Activated T-cell treated with anti-CD3 and anti-CD28 coated beads for 48 hours (primary cell): ENCODE results near the gene CCSER1.
"Not testable (repeated sequence)": the region's sequence is repeated elsewhere in the genome, so short reads cannot be mapped to it uniquely, and the experiment has no call there.

Experiments used
- DNase-seq: peaks from one replicate; pipeline ENCODE4 v3.0.0-alpha.2; 2020; ENCODE audit warnings: low read depth

Gene CCSER1

GRCh38 chr4:91284480-91284879, 1157.3 kb downstream of the CCSER1 start:
- DNase-seq, result no peak

DNA sequence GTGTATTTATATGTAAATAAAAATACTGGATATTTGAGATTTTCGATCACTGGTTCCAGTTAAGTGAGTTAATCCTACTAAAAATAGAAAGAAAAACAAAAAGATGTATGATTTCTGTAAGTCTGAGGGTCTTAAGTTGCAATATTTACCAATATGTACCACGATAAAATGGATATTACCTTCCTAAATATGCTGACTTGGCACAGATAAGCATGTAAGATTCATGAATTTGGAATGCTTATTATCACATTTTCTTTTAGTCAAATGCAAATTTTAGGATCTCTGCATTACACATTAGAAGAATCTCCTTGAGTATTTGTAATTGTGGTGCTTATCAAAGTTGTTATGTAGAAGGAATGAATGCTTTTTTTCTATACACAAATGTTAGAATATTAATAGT, 1158.3 kb downstream of the CCSER1 start:
- no peak for DNase-seq

DNA sequence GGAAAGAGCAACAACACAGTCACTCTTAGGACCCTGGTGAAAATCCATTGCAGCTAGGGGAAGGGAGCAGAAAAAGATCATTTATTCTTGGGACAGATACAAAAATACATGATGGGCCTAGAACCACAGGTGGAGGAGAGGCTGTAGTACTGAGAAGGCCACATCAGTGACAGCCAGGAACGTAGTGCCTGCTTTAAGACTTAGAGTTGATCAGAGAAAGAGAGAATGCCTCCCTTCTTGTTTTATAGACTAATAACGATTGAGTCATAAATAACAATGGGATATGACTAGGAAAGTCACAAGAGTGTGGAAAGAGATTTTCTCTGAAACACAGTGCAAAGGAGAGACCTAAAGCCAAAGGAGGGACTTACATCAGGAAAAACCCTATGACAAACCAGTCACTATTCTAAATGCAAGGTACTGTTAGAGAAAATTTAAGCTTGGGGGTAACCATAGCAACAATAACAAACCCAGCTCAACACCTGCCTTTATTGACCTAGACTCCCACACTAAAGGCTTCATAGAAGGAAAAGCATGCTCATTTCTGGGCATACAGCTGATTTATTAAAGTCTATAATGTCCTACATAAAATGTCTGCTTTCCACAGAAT, 1161.6 kb downstream of the CCSER1 start:
- DNase-seq, result no peak

DNA sequence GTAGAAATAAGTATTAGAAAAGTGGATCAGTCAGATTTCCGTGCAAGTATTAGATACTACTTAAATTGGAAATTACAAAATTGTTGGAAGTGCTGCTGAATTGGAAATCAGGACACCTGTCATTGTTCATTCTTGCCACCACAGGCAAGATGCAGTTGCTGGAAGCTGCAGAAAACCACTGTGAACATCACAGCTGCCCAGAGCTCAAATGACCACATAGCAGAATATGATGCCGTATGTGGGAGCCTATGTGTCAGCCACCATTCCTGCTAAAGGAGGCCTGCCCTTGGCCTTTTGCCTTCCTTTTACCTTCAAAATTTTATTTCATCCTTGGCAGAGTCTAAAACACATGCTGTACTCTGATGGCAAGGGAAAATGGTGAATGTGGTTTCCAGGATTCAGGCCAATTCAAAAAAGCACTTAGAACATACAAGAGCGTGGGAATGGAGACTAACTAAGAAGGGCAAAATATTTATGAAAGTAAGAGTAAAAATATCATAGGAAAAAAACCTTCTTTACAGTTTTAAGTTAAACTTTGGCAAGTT, 1171.0 kb downstream of the CCSER1 start:
- DNase-seq, result no peak

GRCh38 chr4:91298824-91299223, 1171.6 kb downstream of the CCSER1 start:
- no peak for DNase-seq

DNA sequence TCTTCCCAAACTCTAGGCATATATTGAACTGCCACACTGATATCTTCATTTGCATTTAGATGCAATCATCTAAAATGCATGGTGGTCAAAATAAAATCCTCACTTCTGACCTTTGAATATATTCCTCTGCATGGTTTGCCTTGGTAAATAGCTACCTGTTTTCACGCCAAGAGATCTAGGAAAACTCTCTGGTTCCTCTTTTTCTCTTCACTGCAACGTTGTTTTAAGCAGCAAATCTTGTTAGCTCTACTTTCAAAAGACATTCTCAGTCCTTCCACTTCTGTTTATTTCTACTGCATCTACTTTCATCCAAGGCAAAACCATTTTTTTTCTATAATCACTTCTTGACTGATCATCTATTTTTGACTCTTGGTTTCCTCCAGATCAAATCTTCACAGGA, 1174.9 kb downstream of the CCSER1 start:
- DNase-seq, result no peak

DNA sequence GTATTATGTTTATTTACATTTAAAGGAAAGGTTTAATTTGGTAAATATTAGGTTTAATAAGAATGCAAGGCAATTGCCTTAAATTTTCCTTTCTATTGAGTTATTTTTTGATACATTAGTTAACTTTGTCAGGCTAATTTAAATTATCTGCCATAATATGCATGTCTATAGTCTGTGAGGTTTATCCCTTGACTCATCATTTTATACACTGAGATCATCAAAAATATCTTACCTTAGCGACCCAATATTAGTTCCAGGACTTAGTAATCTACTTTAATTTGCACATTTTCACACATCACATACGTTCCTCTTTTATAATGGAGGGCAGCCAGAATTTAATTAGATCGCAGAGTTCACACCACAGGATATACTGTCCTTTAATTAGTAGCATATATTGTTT, 1177.1 kb downstream of the CCSER1 start:
- no peak for DNase-seq

DNA sequence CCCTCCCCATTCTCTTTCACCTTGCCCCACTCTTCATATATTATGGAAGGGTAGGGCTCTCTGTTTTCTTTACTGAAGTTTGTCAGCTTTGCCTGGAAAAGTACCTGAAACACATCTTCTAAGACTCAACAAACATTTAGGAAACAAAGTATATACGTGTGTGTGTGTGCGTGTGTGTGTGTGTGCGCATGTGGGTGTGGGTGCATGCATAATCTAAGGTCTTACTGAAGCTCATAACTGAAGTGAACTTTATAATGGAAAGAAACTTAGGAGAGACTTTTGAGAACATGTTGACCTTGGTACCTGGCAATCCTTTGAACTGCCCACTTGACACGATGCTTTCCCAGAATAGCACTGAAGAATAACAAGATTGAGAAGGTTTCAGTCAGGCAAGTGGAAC, 1190.2 kb downstream of the CCSER1 start:
- DNase-seq, result no peak

- no peak for DNase-seq
Observed at GRCh38 chr4:91319556-91320268, 1192.5 kb downstream of the CCSER1 start.

GRCh38 chr4:91322961-91323360, 1195.8 kb downstream of the CCSER1 start:
- no peak for DNase-seq

- no peak for DNase-seq
Observed at GRCh38 chr4:91325495-91325894, 1198.3 kb downstream of the CCSER1 start.

DNA sequence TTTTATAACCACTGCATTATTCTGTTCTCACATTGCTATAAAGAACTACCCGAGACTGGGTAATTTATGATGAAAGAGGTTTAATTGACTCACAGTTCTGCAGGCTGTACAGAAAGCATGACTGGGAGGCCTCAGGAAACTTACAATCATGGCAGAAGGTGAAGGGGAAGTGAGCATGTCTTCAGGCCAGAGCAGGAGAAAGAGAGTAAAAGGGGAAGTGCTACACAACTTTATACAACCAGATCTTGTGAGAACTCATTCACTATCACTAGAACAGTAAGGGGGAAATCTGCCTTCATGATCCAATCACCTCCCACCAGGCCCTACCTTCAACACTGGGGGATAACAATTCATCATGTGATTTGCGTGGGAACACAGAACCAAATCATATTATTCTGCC, 1199.0 kb downstream of the CCSER1 start:
- not testable (repeated sequence) for DNase-seq

GRCh38 chr4:91330555-91331137, 1203.5 kb downstream of the CCSER1 start:
- no peak for DNase-seq

GRCh38 chr4:91340822-91341221, 1213.6 kb downstream of the CCSER1 start:
- no peak for DNase-seq

- DNase-seq, result no peak
Observed at GRCh38 chr4:91345632-91346031, 1218.4 kb downstream of the CCSER1 start.

DNA sequence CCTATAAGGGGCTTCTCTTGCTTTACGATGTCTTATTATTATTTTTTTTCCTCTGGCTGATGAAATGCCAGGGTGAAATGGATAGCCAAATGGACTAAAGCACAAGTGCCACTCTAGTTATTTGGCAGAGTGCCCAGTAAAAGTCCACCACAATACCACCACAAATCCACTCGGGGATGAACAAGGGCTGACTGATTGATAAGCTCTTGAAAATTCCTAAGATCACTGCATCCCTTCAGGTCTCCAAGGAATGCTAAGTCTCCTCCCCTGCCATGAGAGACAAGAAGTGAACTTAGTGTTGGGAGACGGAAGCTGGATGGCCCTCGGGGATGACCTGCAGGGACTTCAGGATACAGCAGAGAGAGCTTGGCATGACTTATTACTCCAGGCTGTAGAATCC, 1229.3 kb downstream of the CCSER1 start:
- DNase-seq, result not testable (repeated sequence)

DNA sequence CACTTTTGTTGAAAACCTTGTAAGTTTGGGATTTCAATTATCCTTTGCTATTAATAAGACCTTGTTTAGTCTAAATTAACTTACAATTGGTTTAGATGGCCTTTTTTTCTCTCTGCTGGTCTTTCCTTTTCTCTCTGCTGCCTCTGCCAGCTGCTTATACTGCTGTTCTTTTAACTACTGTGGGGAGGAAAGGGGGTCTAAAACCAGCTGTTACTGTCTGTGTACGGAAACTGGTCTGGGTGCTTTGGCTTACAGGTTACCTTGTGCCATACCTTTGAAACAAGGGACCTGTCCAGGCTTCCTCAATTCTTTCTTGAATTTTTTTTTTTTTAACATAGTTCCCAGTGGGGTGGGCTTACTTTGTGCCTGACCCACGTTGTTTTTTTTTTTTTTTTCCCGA, 1230.8 kb downstream of the CCSER1 start:
- not testable (repeated sequence) for DNase-seq

DNA sequence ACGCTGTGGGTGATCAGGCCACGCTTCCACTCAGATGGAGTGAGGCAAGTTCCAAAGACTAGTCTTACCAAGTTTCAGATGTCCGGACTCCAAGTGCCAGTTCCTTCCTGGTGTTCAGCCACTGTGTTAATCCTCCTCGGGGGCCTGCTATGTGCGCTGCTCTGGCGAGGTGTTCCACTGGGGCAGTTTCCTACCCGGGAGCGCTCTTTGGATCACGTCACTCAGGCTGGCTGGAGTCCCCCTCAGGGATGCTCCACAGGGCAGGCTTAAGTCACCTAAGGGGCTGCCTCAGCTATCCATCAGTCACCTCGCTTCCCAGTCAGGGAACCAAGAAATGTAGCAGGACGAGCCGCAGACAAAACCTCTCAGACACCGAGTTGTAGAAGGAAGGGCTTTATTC, 1231.4 kb downstream of the CCSER1 start:
- not testable (repeated sequence) for DNase-seq

DNA sequence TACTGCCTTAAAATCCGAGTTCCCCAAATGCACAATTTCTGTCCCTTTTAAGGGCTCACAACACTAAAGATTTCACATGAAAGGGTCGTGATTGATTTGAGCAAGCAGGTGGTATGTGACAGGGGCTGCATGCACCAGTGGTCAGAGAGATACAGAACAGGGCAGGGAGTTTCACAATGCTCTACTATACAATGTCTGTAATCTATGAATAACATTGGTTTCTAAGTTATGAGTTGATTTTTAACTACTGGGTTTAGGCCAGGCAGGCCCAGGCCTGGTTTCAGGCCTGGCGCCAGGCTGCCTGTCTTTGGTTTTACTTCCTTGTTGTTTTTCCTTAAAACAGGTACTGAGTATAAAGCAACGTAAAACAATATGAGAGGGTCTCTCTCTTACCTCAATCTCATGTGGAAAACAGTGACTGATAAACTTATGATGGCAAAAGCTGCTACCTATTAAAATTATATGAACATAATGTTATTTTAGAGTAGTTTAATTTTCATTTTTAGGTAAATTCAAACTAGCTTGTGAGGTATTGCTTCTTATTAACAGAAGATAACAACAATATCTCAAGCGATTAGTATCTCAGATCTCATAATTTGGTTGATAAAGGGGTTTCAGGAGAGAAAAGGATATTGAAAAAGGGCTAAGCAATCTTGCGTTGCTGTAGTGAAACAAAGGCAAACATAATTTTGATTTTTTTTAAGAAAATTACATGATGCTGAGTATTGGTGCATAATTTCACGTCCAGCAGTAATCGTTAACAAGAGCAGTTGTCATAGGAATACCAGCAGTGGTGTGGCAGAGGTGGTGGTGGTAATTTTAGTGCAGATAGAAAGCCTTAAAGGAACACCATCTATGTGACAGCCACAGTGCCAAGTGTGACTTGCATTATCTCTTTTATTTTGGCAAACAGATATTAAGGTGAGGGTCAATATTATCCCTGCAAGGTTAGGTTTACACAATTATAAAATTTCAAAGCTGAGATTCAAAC, 1232.1 kb downstream of the CCSER1 start:
- no peak for DNase-seq

- DNase-seq, result no peak
Observed at GRCh38 chr4:91362125-91362524, 1234.9 kb downstream of the CCSER1 start.

GRCh38 chr4:91366554-91366953, 1239.4 kb downstream of the CCSER1 start:
- DNase-seq, result no peak

DNA sequence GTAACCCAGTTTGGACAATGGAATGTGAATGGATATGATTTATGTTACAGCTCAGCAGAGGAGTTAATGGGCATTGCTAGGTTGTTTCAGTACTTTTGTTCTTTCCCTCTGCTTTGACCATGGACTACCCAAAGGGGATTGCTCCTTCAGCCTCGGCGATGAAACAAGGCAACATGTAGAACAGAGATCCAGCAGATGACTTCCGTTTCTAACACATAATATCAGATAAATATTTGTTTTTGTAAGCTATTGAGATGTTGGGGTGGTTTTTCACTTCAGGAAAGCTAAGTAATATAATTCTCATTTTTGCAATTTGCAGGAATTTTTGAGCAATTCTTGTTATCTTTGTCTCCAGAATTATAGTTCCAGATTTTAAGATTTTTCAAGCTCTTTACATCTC, 1241.9 kb downstream of the CCSER1 start:
- no peak for DNase-seq
